Prostate gland (tissue), 2 donors: ENCODE measurements around the gene ZEB2.

Source experiments
- CTCF ChIP-seq, 4 experiments: fragments of 200-600 bp in 2 of 4; fragments of 450-650 bp in 2 of 4; sonication (generic) in 2 of 4; IDR thresholded peaks; 1 replicate in 3 of 4; 2 replicates in 1 of 4; pipeline ENCODE4 v1.5.1; 2016 to 2019; ENCODE audit warnings: antibody characterized with exemption in 4 of 4, mild to moderate bottlenecking in 2 of 4, moderate library complexity in 2 of 4
- POLR2AphosphoS5 ChIP-seq: sonication (generic); formaldehyde crosslinking; IDR thresholded peaks from one replicate; pipeline ENCODE4 v1.6.1; 2017; ENCODE audit warnings: antibody characterized with exemption

- TF ChIP-seq CTCF (IDR thresholded peaks at IDR 0.05), result no peak
- no peak for TF ChIP-seq POLR2AphosphoS5
These were observed 115.2 kb downstream of the ZEB2 start for GRCh38 chr2:144404586-144405314.
